GM12878 (cell line): ENCODE measurements around the gene SMARCA4. TPM values are rescaled to one million over a fixed set of nuclear protein-coding genes. Genes with fewer than 3 reads are reported as not detected.
A peak's percentile ranks its signal among the peaks of the same experiment; 100 is the strongest.

Experiments used
- ATAC-seq: fragments of 200-7000 bp; cut with Tn5 transposase; 3 replicates; pipeline ENCODE4 v1.9.1; 2020; ENCODE audit warnings: mild to moderate bottlenecking, moderate library complexity
- BruUV-seq: library from RNA; stranded (reverse); fragments of 400-500 nt; replicated peaks from 2 replicates; lab custom pipeline; 2021; lab: Mats Ljungman, UMichigan
- CTCF ChIA-PET: fragments of 300-600 bp; sonication (Branson Sonifier 250); formaldehyde crosslinking; extraction: SDS; loops from one replicate; lab custom pipeline; 2021; ENCODE audit warnings: inconsistent platforms; lab: Yijun Ruan, JAX
- POLR2A ChIA-PET: fragments of 350-600 bp; formaldehyde crosslinking; extraction: SDS; loops from one replicate; lab custom pipeline; 2021; ENCODE audit warnings: inconsistent platforms; lab: Charles Lee
- RAD21 ChIA-PET: fragments of 300-600 bp; sonication (Branson Sonifier 250); formaldehyde crosslinking; loops from one replicate; lab custom pipeline; 2023; ENCODE audit warnings: antibody characterized with exemption; ENCODE audit not compliant: unreplicated experiment; lab: Charles Lee
- SMC1A ChIA-PET: fragments of 300-600 bp; sonication (Branson Sonifier 250); formaldehyde crosslinking; loops from one replicate; lab custom pipeline; 2023; ENCODE audit not compliant: unreplicated experiment, uncharacterized antibody; lab: Charles Lee
- DNase-seq: peaks from one replicate; pipeline ENCODE4 v3.0.0-alpha.2; 2011; ENCODE audit warnings: low read depth, low spot score
- FAIRE-seq: peaks from 3 replicates; lab custom pipeline; 2011; peaks lifted over from hg19 to GRCh38; lab: Jason Lieb, UNC
- H2AFZ ChIP-seq: 2 replicates; pipeline ENCODE4 v1.6.0; 2011; ENCODE audit warnings: low read depth, low read length, control low read depth; ENCODE audit not compliant: control insufficient read depth
- H3K27ac ChIP-seq: 2 replicates; pipeline ENCODE4 v1.5.1; 2011; ENCODE audit warnings: control low read depth; ENCODE audit not compliant: control insufficient read depth, insufficient read depth
- H3K27me3 ChIP-seq, 2 experiments: replicated peaks in 1 of 2; 2 replicates each; pipeline versions ENCODE4 v1.6.0 to v1.6.1; 2011; ENCODE audit warnings: low read length in 1 of 2; ENCODE audit not compliant: control insufficient read depth in 2 of 2, insufficient read depth in 2 of 2
- H3K36me3 ChIP-seq, 2 experiments: 2 replicates each; pipeline ENCODE4 v1.5.1; 2011; ENCODE audit warnings: low read length in 1 of 2; ENCODE audit not compliant: control insufficient read depth in 2 of 2, insufficient read depth in 2 of 2
- H3K4me1 ChIP-seq: 2 replicates; pipeline ENCODE4 v1.6.1; 2011; ENCODE audit warnings: mild to moderate bottlenecking, low read length, moderate library complexity, mixed read lengths; ENCODE audit not compliant: control insufficient read depth, insufficient read depth
- H3K4me2 ChIP-seq: 2 replicates; pipeline ENCODE4 v1.6.0; 2011; ENCODE audit warnings: control low read depth; ENCODE audit not compliant: control insufficient read depth, insufficient read depth
- H3K4me3 ChIP-seq: fragments of 200-600 bp; sonication (generic); 2 replicates; pipeline ENCODE4 v1.5.1; 2016
- H3K79me2 ChIP-seq: 2 replicates; pipeline ENCODE4 v1.6.0; 2011; ENCODE audit warnings: low read length; ENCODE audit not compliant: control insufficient read depth, insufficient read depth
- H3K9ac ChIP-seq: 2 replicates; pipeline ENCODE4 v1.8.0; 2011; ENCODE audit warnings: low read length, control low read depth, mixed read lengths; ENCODE audit not compliant: control insufficient read depth, insufficient read depth
- H3K9me3 ChIP-seq: replicated peaks from 3 replicates; pipeline ENCODE4 v1.5.1; 2011; ENCODE audit warnings: mild to moderate bottlenecking, low read length; ENCODE audit not compliant: control insufficient read depth, insufficient read depth
- H4K20me1 ChIP-seq: 2 replicates; pipeline ENCODE4 v1.6.0; 2011; ENCODE audit not compliant: control insufficient read depth, insufficient read depth
- POLR2A ChIP-seq: IDR thresholded peaks from 2 replicates; pipeline ENCODE4 v1.6.1; 2011; ENCODE audit warnings: low read depth, mild to moderate bottlenecking, low read length
- WGBS: methylation state at CpG from one replicate; pipeline ENCODE4 v1.1.6; 2016; ENCODE audit warnings: low lambda C conversion rate; ENCODE audit not compliant: insufficient replicate concordance, insufficient coverage; ENCODE audit errors: missing lambda C conversion rate; 5-methylcytosine and 5-hydroxymethylcytosine counted together
- in situ Hi-C: fragments of 300-500 bp; cut with MboI; formaldehyde crosslinking; loops from 9 replicates; pipeline ENCODE4 v1.14.3; 2018; ENCODE audit warnings: mixed read lengths
- intact Hi-C: fragments of 100-400 bp; cut with micrococcal nuclease; formaldehyde crosslinking; loops from one replicate; pipeline ENCODE4 v1.14.2; 2022; ENCODE audit not compliant: unreplicated experiment
- polyA plus RNA-seq, 11 experiments: library from polyadenylated mRNA; depleted of rRNA in 4 of 11; unstranded in 6 of 11; stranded (reverse) in 5 of 11; fragments of >200 nt; fragmentation: Nextera tagmentation in 4 of 11; fragmentation: Illumina TruSeq in 1 of 11; extraction: Ambion mirVana in 4 of 11; extraction: Trizol in 1 of 11; gene quantifications; 1 replicate in 1 of 11; 2 replicates in 10 of 11; pipeline versions ENCODE4 v1.2.1 to v1.2.3, GENCODE V29; 2011 to 2016; ENCODE audit warnings: inconsistent platforms in 2 of 11, missing spikeins in 2 of 11, low read depth in 1 of 11
- total RNA-seq, 4 experiments: library from RNA; depleted of rRNA in 3 of 4; stranded (reverse); fragments of >200 nt in 3 of 4; fragmentation: Illumina TruSeq in 1 of 4; extraction: Trizol in 1 of 4; gene quantifications; 2 replicates each; pipeline versions ENCODE4 v1.2.1 to v1.2.3, GENCODE V29; 2013 to 2021
- TF ChIP-seq, protein P1 (sequence below): IDR thresholded peaks from 2 replicates; pipeline ENCODE4 v1.6.1; 2012; ENCODE audit warnings: improper control_type of control experiment, low read depth, low read length; ENCODE audit not compliant: insufficient replicate concordance

SMARCA4 gene
- total and polyA plus RNA-seq, 10 of the 15 experiments (the other 5 are each of a cell fraction or from before 2014, with no cell fraction given) = 22.4 to 175 (median 57.4) TPM

DNA sequence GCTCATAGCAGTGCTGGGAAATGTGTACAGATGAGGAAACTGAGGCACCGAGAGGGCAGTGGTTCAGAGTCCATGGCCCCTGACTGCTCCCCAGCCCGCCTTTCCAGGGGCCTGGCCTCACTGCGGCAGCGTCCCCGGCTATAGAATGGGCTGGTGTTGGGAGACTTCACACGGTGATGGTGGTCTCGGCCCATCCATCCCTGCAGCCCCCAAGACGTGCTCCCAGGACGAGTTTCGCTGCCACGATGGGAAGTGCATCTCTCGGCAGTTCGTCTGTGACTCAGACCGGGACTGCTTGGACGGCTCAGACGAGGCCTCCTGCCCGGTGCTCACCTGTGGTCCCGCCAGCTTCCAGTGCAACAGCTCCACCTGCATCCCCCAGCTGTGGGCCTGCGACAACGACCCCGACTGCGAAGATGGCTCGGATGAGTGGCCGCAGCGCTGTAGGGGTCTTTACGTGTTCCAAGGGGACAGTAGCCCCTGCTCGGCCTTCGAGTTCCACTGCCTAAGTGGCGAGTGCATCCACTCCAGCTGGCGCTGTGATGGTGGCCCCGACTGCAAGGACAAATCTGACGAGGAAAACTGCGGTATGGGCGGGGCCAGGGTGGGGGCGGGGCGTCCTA, 144.3 kb downstream of the SMARCA4 start:
- Histone ChIP-seq H3K4me1 (no peaks in the 10 kb centered on the region), H3K36me3 (peaks cover 32 to 48% of the 10 kb centered on the region in 2 experiments), H3K4me2 (no peak overlapping the region), H3K27me3 (no peaks in the 10 kb centered on the region), H3K9ac (no peak overlapping the region), H2AFZ (no peak overlapping the region), H3K4me3 (no peak overlapping the region), H3K27ac (no peak overlapping the region), H4K20me1 (no peaks in the 10 kb centered on the region; the same call in 1 of the 2 replicates), H3K9me3 (no peaks in the 10 kb centered on the region), H3K79me2 (peaks cover 1% of the 10 kb centered on the region; the same call in 1 of the 2 replicates)
- DNase-seq (no peak), FAIRE-seq (no peak), ATAC-seq (peak; percentile 16)
- ChIA-PET CTCF (interaction anchor here (0.6 to 1.4 kb wide), 3 partner anchors 21 to 93 kb away, joined by 3 to 5 read pairs (median 4); no protein-coding TSS in a partner anchor), RAD21 (no interaction called here), POLR2A (interaction anchor here (0.5 kb wide), 1 partner anchor 10 kb away, joined by 4 read pairs; no protein-coding TSS in a partner anchor), SMC1A (no interaction called here)
- intact Hi-C loops = no loop called here
- 92% methylated on average over 36 of the region's 36 CpGs for WGBS
- in situ Hi-C loops = no loop called here
- peak; percentile 72 for TF ChIP-seq POLR2A
- TF ChIP-seq, protein P1, sequence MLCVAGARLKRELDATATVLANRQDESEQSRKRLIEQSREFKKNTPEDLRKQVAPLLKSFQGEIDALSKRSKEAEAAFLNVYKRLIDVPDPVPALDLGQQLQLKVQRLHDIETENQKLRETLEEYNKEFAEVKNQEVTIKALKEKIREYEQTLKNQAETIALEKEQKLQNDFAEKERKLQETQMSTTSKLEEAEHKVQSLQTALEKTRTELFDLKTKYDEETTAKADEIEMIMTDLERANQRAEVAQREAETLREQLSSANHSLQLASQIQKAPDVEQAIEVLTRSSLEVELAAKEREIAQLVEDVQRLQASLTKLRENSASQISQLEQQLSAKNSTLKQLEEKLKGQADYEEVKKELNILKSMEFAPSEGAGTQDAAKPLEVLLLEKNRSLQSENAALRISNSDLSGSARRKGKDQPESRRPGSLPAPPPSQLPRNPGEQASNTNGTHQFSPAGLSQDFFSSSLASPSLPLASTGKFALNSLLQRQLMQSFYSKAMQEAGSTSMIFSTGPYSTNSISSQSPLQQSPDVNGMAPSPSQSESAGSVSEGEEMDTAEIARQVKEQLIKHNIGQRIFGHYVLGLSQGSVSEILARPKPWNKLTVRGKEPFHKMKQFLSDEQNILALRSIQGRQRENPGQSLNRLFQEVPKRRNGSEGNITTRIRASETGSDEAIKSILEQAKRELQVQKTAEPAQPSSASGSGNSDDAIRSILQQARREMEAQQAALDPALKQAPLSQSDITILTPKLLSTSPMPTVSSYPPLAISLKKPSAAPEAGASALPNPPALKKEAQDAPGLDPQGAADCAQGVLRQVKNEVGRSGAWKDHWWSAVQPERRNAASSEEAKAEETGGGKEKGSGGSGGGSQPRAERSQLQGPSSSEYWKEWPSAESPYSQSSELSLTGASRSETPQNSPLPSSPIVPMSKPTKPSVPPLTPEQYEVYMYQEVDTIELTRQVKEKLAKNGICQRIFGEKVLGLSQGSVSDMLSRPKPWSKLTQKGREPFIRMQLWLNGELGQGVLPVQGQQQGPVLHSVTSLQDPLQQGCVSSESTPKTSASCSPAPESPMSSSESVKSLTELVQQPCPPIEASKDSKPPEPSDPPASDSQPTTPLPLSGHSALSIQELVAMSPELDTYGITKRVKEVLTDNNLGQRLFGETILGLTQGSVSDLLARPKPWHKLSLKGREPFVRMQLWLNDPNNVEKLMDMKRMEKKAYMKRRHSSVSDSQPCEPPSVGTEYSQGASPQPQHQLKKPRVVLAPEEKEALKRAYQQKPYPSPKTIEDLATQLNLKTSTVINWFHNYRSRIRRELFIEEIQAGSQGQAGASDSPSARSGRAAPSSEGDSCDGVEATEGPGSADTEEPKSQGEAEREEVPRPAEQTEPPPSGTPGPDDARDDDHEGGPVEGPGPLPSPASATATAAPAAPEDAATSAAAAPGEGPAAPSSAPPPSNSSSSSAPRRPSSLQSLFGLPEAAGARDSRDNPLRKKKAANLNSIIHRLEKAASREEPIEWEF = no peak
- BruUV-seq = TSS peak; percentile 53
